KMS-11 (cell line): ENCODE data around the gene CYB561.
A peak's percentile ranks its signal among the peaks of the same experiment; 100 is the strongest.

Experiments
- H2AFZ ChIP-seq: fragments of 200-600 bp; sonication (generic); 2 replicates; pipeline ENCODE4 v1.6.1; 2016; ENCODE audit warnings: antibody characterized with exemption, mixed run types, low read depth
- H3K27ac ChIP-seq: fragments of 200-600 bp; sonication (generic); 2 replicates; pipeline ENCODE4 v1.6.1; 2016; ENCODE audit warnings: mild to moderate bottlenecking, mixed run types
- H3K27me3 ChIP-seq: fragments of 200-600 bp; sonication (generic); 2 replicates; pipeline ENCODE4 v1.6.1; 2017; ENCODE audit warnings: mild to moderate bottlenecking, low read depth, mixed run types, moderate library complexity; ENCODE audit not compliant: insufficient read depth
- H3K36me3 ChIP-seq: fragments of 200-600 bp; sonication (generic); 2 replicates; pipeline ENCODE4 v1.6.1; 2017; ENCODE audit warnings: mild to moderate bottlenecking, mixed run types; ENCODE audit not compliant: insufficient read depth
- H3K4me1 ChIP-seq: fragments of 200-600 bp; sonication (generic); 2 replicates; pipeline ENCODE4 v1.6.1; 2016; ENCODE audit warnings: mild to moderate bottlenecking, low read depth, mixed run types; ENCODE audit not compliant: poor library complexity, severe bottlenecking
- H3K4me2 ChIP-seq: fragments of 200-600 bp; sonication (generic); 2 replicates; pipeline ENCODE4 v1.7.0; 2016; ENCODE audit warnings: mild to moderate bottlenecking, mixed run types
- H3K4me3 ChIP-seq: fragments of 200-600 bp; sonication (generic); IDR thresholded peaks from 2 replicates; pipeline ENCODE4 v1.6.1; 2017; ENCODE audit warnings: low read depth, low read length, mixed read lengths; ENCODE audit not compliant: insufficient read depth
- H3K79me2 ChIP-seq: fragments of 200-600 bp; sonication (generic); 2 replicates; pipeline ENCODE4 v1.6.1; 2016; ENCODE audit warnings: low read depth, mixed run types; ENCODE audit not compliant: insufficient read depth
- H3K9ac ChIP-seq: fragments of 200-600 bp; sonication (generic); 2 replicates; pipeline ENCODE4 v1.6.1; 2016; ENCODE audit warnings: mild to moderate bottlenecking, mixed run types
- H4K20me1 ChIP-seq: fragments of 200-600 bp; sonication (generic); 2 replicates; pipeline ENCODE4 v1.6.1; 2016; ENCODE audit warnings: mild to moderate bottlenecking, mixed run types; ENCODE audit not compliant: insufficient read depth
- TF ChIP-seq, protein P1 (sequence below): fragments of 200-600 bp; sonication (generic); conservative IDR thresholded peaks from 2 replicates; pipeline ENCODE4 v1.6.1; 2017; ENCODE audit warnings: low read depth, mild to moderate bottlenecking, antibody characterized with exemption, low read length, moderate library complexity, mixed read lengths

CYB561 gene

DNA sequence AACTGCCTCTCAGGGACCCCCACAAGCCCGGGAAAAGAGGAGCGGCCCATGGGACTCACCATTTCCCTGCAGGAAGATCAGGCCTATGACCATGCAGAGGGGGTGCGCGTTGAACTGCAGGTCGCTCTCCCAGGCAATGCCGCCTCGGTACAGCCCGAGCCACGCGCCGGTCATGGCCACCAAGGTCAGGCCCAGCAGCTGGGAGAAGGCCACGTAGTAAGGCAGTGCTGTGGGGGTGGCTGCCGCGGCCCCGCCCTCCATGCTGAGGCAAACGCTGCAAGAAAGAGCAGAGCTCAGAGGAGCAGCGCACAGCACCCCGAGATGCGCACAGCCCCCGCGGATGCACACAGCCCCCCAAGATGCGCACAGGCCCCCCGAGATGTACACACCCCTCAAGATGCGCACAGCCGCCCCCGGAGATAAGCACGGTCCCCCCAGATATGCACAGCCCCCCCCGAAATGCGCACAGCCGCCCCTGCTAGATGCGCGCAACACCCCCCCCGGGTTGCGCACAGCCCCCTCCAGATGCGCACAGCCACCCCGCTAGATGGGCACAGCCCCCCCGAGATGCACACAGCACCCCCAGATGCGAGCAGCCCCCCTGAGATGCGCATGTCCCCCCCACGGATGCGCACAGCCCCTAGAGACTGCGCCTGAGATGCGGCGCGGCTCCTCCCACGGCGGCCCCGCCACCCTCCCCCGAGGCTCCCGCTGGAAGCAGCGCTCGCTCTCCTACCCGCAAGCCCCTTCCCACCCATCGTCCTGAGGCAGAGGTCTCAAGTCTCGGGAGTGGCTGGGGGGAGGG is 8.6 kb downstream of the CYB561 start:
- no peak overlapping the region for H3K4me2 ChIP-seq
- TF ChIP-seq, protein P1, sequence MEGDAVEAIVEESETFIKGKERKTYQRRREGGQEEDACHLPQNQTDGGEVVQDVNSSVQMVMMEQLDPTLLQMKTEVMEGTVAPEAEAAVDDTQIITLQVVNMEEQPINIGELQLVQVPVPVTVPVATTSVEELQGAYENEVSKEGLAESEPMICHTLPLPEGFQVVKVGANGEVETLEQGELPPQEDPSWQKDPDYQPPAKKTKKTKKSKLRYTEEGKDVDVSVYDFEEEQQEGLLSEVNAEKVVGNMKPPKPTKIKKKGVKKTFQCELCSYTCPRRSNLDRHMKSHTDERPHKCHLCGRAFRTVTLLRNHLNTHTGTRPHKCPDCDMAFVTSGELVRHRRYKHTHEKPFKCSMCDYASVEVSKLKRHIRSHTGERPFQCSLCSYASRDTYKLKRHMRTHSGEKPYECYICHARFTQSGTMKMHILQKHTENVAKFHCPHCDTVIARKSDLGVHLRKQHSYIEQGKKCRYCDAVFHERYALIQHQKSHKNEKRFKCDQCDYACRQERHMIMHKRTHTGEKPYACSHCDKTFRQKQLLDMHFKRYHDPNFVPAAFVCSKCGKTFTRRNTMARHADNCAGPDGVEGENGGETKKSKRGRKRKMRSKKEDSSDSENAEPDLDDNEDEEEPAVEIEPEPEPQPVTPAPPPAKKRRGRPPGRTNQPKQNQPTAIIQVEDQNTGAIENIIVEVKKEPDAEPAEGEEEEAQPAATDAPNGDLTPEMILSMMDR = no peak
- no peak overlapping the region for H3K27ac ChIP-seq
- H3K9ac ChIP-seq = no peak overlapping the region
- no peaks in the 10 kb centered on the region for H3K79me2 ChIP-seq
- H3K4me3 ChIP-seq = no peak overlapping the region
- no peaks in the 10 kb centered on the region for H3K36me3 ChIP-seq
- no peak overlapping the region for H2AFZ ChIP-seq
- H3K27me3 ChIP-seq = no peaks in the 10 kb centered on the region
- no peaks in the 10 kb centered on the region for H4K20me1 ChIP-seq
- peaks cover 10% of the 10 kb centered on the region for H3K4me1 ChIP-seq

DNA sequence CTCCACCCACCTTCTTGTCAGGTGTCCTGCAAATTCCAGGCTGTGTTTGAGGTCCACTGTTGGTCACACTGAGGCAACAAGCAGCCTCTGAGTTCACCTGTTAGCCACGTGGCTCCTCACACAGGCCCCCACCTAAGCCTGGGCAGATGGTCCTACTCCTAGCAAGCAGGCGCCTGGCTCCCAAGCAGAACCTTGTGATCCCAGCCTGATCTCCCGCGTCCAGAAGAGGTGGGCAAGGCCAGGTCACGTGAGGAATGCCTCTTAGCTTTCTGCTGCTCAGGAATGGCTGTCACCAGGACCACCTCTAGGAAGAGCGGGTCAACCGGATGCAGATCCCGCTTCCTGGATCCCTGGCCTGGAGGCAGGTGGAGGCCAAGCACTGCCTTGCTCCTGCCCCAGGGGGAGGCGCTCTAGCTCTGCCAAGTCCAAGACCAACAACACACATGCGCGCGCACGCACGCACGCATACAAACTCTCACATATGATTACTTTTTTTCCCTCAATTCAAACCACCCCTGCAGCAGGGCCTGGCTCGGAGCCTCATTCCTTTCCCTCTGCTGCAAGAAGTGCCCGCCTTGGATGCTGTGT is 9.5 kb downstream of the CYB561 start:
- TF ChIP-seq, protein P1 = no peak
- Histone ChIP-seq H3K27ac (no peak overlapping the region), H2AFZ (no peak overlapping the region), H3K36me3 (no peaks in the 10 kb centered on the region), H3K4me3 (no peak overlapping the region), H3K9ac (no peak overlapping the region), H3K4me2 (no peak overlapping the region), H3K27me3 (no peaks in the 10 kb centered on the region), H3K79me2 (no peaks in the 10 kb centered on the region), H4K20me1 (no peaks in the 10 kb centered on the region), H3K4me1 (peaks cover 10% of the 10 kb centered on the region)

DNA sequence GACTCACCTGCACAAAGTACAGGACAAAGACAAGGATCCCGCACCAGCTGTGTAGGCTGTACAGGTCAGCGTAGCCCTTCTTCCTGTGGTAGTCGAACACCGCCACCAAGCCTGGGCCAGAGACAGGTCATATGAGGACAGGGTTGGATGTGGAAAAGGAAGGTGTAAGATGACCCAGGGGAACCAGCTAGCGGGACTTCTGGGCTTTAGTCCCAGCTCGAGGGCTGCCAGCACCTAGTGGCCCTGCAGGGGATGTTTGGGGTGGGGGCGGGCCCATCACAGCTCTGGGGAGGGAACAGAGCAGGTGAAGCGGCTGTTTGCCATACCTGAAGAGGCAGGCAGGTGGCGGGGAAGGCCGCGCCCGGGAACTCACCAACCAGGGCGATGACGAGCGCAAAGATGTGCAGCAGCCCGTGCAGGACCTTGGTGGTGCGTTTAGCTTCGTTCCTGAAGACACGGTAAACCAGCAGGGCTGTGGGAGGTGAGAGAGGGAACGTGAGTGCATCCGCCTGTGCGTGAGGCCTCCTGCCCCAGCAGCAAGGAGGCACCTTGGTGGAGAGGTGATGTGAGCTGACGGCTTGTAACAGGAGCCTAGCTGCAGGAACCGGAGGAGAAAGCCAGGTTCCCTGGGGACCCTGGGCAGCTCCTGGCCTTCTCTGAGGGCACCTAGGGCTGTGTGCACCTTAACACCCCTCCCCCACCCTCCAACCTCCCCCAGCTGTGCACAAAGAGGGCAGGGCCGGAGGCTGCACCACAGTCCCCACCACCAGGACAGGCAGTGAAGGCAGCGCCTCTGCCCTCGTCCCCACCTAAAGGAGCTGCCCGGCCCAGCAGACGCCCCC is 10.2 kb downstream of the CYB561 start:
- Histone ChIP-seq H3K4me3 (no peak overlapping the region), H2AFZ (no peak overlapping the region), H3K79me2 (no peaks in the 10 kb centered on the region), H3K27ac (no peak overlapping the region), H3K36me3 (no peaks in the 10 kb centered on the region), H3K4me2 (no peak overlapping the region), H3K27me3 (no peaks in the 10 kb centered on the region), H3K9ac (no peak overlapping the region), H4K20me1 (no peaks in the 10 kb centered on the region), H3K4me1 (peaks cover 10% of the 10 kb centered on the region)
- TF ChIP-seq, protein P1 = no peak

DNA sequence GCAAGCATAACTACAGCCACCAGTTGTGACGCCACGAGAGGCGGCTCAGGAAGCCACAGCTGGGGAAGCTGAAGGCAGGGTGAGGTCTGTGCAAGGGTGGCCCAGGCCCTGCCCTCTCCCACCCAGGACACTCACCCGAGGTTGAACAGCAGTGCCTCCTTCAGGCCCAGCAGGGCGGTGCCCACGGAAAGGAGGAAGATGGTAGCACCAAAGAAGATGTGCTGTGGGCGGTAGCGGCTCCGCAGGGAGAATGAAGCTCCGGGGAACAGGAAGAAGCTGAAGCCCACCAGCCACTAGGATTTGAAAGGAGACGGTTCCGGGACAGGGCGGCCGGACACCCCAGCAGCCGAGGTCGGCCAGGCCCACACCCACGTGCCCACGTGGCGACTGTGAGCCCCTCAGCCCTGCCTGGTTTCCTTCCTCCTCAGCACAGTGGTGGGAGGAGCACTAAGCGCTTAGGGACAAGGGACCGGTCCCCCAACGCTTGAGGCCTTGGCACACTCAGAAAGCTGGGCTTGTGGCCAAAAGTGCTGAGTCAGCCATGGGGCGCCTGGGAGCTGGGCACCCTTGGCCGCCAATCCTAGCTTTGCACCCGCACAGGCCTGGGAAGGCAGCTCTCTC is 11.0 kb downstream of the CYB561 start:
- Histone ChIP-seq H3K27me3 (no peaks in the 10 kb centered on the region), H3K4me3 (no peak overlapping the region), H3K36me3 (no peaks in the 10 kb centered on the region), H3K9ac (no peak overlapping the region), H3K4me2 (no peak overlapping the region), H3K27ac (no peak overlapping the region), H2AFZ (no peak overlapping the region), H4K20me1 (no peaks in the 10 kb centered on the region), H3K4me1 (peaks cover 9% of the 10 kb centered on the region), H3K79me2 (no peaks in the 10 kb centered on the region)
- TF ChIP-seq, protein P1 = peak; percentile 26; the same call in 1 of the 2 replicates
